Measurements from ENCODE around the gene ANKRD52.

DNA sequence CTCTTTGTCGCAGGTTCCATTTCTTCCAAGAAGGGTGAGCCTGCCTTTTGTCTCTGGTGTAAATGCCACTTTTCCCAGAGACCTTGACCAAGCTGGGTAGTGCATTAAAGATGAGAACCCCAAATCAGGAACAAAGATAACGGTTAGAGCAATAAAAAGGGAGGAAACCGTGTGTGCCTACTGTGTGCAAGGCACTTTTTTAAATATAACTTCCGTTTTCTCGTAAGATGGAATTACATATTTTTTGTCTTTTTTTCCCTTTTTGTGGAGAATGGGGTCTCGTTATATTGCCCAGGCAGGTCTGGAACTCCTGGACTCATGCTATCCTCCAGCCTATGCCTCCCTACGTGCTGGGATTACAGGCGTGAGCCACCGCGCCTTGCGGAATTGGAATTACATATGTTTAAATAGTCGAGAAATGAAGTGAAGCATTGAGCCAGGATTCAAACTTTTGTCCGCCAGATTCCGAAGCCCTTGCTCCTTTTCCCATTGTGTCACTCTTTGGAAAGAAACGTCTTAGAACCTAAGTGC is 34.5 kb downstream of the ANKRD52 start:
- TF ChIP-seq, protein P1, sequence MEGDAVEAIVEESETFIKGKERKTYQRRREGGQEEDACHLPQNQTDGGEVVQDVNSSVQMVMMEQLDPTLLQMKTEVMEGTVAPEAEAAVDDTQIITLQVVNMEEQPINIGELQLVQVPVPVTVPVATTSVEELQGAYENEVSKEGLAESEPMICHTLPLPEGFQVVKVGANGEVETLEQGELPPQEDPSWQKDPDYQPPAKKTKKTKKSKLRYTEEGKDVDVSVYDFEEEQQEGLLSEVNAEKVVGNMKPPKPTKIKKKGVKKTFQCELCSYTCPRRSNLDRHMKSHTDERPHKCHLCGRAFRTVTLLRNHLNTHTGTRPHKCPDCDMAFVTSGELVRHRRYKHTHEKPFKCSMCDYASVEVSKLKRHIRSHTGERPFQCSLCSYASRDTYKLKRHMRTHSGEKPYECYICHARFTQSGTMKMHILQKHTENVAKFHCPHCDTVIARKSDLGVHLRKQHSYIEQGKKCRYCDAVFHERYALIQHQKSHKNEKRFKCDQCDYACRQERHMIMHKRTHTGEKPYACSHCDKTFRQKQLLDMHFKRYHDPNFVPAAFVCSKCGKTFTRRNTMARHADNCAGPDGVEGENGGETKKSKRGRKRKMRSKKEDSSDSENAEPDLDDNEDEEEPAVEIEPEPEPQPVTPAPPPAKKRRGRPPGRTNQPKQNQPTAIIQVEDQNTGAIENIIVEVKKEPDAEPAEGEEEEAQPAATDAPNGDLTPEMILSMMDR (IDR thresholded peaks at IDR 0.05): no peak
- TF ChIP-seq ZFX (IDR thresholded peaks at IDR 0.05; ENCODE audit: borderline replicate concordance): no peak

Data from 22Rv1 (cell line).